ENCODE measurements around the gene ANKS1B. TPM values are rescaled to one million over a fixed set of nuclear protein-coding genes. Genes with fewer than 3 reads are reported as not detected.

The ANKS1B gene
- total RNA-seq, 1 experiment from 2014 or later: 0.54 TPM

- no TSS peak for BruUV-seq (replicated peaks)
- H4K20me1 ChIP-seq (ENCODE audit: insufficient read depth): no peaks in the 10 kb centered on the region
- intact Hi-C loops (cut with micrococcal nuclease): no loop called here
- ATAC-seq: no peak
- no peaks in the 10 kb centered on the region for H3K9me2 ChIP-seq (ENCODE audit: insufficient read depth)
- no peaks in the 10 kb centered on the region for H3K79me2 ChIP-seq (ENCODE audit: insufficient read depth, low read length)
- POLR2A ChIA-PET: no interaction called here
- H3K4me1 ChIP-seq (ENCODE audit: control insufficient read depth in 1 of 2, insufficient read depth in 2 of 2, low read length in 2 of 2): no peaks in the 10 kb centered on the region
- H3K4me2 ChIP-seq (ENCODE audit: low read length): no peak overlapping the region
- no peak overlapping the region for H3K9ac ChIP-seq (ENCODE audit: low read length)
- no peak for DNase-seq (ENCODE audit: low read depth, low spot score)
- no peak overlapping the region for H3K4me3 ChIP-seq (replicated peaks in 1 of 2; ENCODE audit: low read depth in 1 of 2, low read length in 2 of 2)
- no peak overlapping the region for H3K27ac ChIP-seq (ENCODE audit: low read depth, low read length)
- peaks cover 4% of the 10 kb centered on the region; the same call in 1 of the 2 replicates for H3K27me3 ChIP-seq (ENCODE audit: insufficient read depth, low read length)
- H3K9me3 ChIP-seq (ENCODE audit: control insufficient read depth in 1 of 2, insufficient read depth in 1 of 2, low read depth in 1 of 2, low read length in 2 of 2): no peaks in the 10 kb centered on the region
- RAD21 ChIA-PET (ENCODE audit: low non-redundant PET in 1 of 2, low total read pairs in 2 of 2, uncharacterized antibody in 2 of 2, unreplicated experiment in 2 of 2): no interaction called here
- TF ChIP-seq FOSL1 (IDR thresholded peaks at IDR 0.05; ENCODE audit: low read depth) (no peak), JUND (IDR thresholded peaks at IDR 0.05) (no peak), EZH2 (IDR thresholded peaks at IDR 0.05) (no peak), TCF7L2 (IDR thresholded peaks at IDR 0.05; ENCODE audit: borderline replicate concordance, extremely low read depth, insufficient read depth, insufficient read length) (no peak), CTCF (IDR thresholded peaks at IDR 0.05 in 2 of 3, conservative IDR thresholded peaks at IDR 0.05 in 1 of 3; ENCODE audit: borderline replicate concordance in 1 of 3, insufficient read depth in 1 of 3, low read depth in 2 of 3, low read length in 2 of 3) (no peak), SRF (IDR thresholded peaks at IDR 0.05; ENCODE audit: low read depth) (no peak), ATF3 (IDR thresholded peaks at IDR 0.05) (no peak), REST (IDR thresholded peaks at IDR 0.05; ENCODE audit: low read depth) (no peak), ZBTB33 (IDR thresholded peaks at IDR 0.05; ENCODE audit: extremely low read depth, insufficient replicate concordance, low read length) (no peak), YY1 (IDR thresholded peaks at IDR 0.05; ENCODE audit: extremely low read depth, insufficient replicate concordance, low read depth, low read length) (no peak), CBX3 (IDR thresholded peaks at IDR 0.05; ENCODE audit: low read depth) (no peak), POLR2AphosphoS5 (IDR thresholded peaks at IDR 0.05; ENCODE audit: low read depth, low read length) (no peak), ZNF274 (IDR thresholded peaks at IDR 0.05; ENCODE audit: low read depth, low read length) (no peak), CEBPB (IDR thresholded peaks at IDR 0.05; ENCODE audit: low read depth) (no peak), EZH2phosphoT487 (IDR thresholded peaks at IDR 0.05; ENCODE audit: borderline replicate concordance) (no peak), RAD21 (IDR thresholded peaks at IDR 0.05; ENCODE audit: low read depth) (no peak), SP1 (IDR thresholded peaks at IDR 0.05; ENCODE audit: low read depth) (no peak)
- CTCF ChIA-PET: no interaction called here
- H3K36me3 ChIP-seq (ENCODE audit: control insufficient read depth in 1 of 2, insufficient read depth in 2 of 2, low read length in 2 of 2): no peaks in the 10 kb centered on the region
- H2AFZ ChIP-seq (ENCODE audit: low read depth, low read length, poor library complexity, severe bottlenecking): no peak overlapping the region
Observed at GRCh38 chr12:99311373-99311772, 673.4 kb downstream of the ANKS1B start.

All from HCT116 (cell line).